B cell (primary cell): ENCODE results near the gene GPR183. TPM values are rescaled to one million over a fixed set of nuclear protein-coding genes. Genes with fewer than 3 reads are reported as not detected.

Experiments
- ATAC-seq: fragments of 200-7000 bp; cut with Tn5 transposase; one replicate; pipeline ENCODE4 v1.10.0; 2021; ENCODE audit warnings: low read depth, mild to moderate bottlenecking, moderate number of reproducible peaks, moderate library complexity
- CTCF ChIA-PET: fragments of 350-600 bp; sonication (Branson Sonifier 250); formaldehyde crosslinking; loops from one replicate; lab custom pipeline; 2021; ENCODE audit warnings: antibody characterized with exemption, inconsistent platforms; lab: Charles Lee
- POLR2A ChIA-PET: fragments of 350-600 bp; sonication (Branson Sonifier 250); formaldehyde crosslinking; loops from one replicate; lab custom pipeline; 2021; ENCODE audit warnings: antibody characterized with exemption; lab: Charles Lee
- DNase-seq: peaks from one replicate; pipeline ENCODE4 v3.0.0; 2013
- H2AFZ ChIP-seq: 2 replicates; pipeline ENCODE4 v1.6.1; 2012; ENCODE audit warnings: mild to moderate bottlenecking, low read depth, low read length; ENCODE audit not compliant: insufficient read depth, poor library complexity, severe bottlenecking
- H3K27ac ChIP-seq, 2 donors: 1 replicate in 1 of 2; 2 replicates in 1 of 2; pipeline ENCODE4 v1.5.1; 2012 to 2013; ENCODE audit warnings: low read length in 2 of 2, mild to moderate bottlenecking in 2 of 2, moderate library complexity in 1 of 2
- H3K27me3 ChIP-seq, 4 experiments: fragments of 200-600 bp in 1 of 4; sonication (generic) in 1 of 4; replicated peaks in 1 of 4; 1 replicate in 2 of 4; 2 replicates in 2 of 4; pipeline versions ENCODE4 v1.6.1 to v1.7.0; 2013 to 2016; ENCODE audit warnings: low read length in 3 of 4, mild to moderate bottlenecking in 2 of 4, mixed read lengths in 1 of 4, moderate library complexity in 1 of 4; ENCODE audit not compliant: insufficient read depth in 4 of 4, control insufficient read depth in 3 of 4; ENCODE audit errors: control extremely low read depth in 1 of 4
- H3K36me3 ChIP-seq, 2 experiments: replicated peaks in 1 of 2; 1 replicate in 1 of 2; 2 replicates in 1 of 2; pipeline versions ENCODE4 v1.6.1 to v1.7.1; 2013; ENCODE audit warnings: low read length in 1 of 2; ENCODE audit not compliant: insufficient read depth in 2 of 2, control insufficient read depth in 1 of 2; ENCODE audit errors: control extremely low read depth in 1 of 2, extremely low read depth in 1 of 2
- H3K4me1 ChIP-seq, 2 donors: fragments of 200-600 bp in 1 of 2; sonication (generic) in 1 of 2; 1 replicate in 1 of 2; 2 replicates in 1 of 2; pipeline versions ENCODE4 v1.5.1 to v1.6.1; 2013 to 2017; ENCODE audit warnings: low read length in 2 of 2; ENCODE audit not compliant: control insufficient read depth in 2 of 2, insufficient read depth in 2 of 2
- H3K4me2 ChIP-seq: replicated peaks from 2 replicates; pipeline ENCODE3; 2012; ENCODE audit warnings: mild to moderate bottlenecking, low read depth, low read length; ENCODE audit not compliant: poor library complexity, severe bottlenecking
- H3K4me3 ChIP-seq, 5 experiments: fragments of 200-600 bp in 1 of 5; sonication (generic) in 1 of 5; 1 replicate in 3 of 5; 2 replicates in 2 of 5; pipeline versions ENCODE4 v1.5.1 to v1.7.0; 2011 to 2016; ENCODE audit warnings: low read length in 4 of 5, mild to moderate bottlenecking in 4 of 5, low read depth in 2 of 5, control low read depth in 1 of 5, moderate library complexity in 1 of 5; ENCODE audit not compliant: insufficient read depth in 1 of 5; ENCODE audit errors: control extremely low read depth in 1 of 5, extremely low read depth in 1 of 5
- H3K79me2 ChIP-seq: fragments of 200-600 bp; sonication (generic); one replicate; pipeline ENCODE4 v1.6.0; 2016; ENCODE audit warnings: low read length; ENCODE audit not compliant: control insufficient read depth, insufficient read depth
- H3K9ac ChIP-seq: fragments of 200-600 bp; sonication (generic); 2 replicates; pipeline ENCODE4 v1.6.1; 2017; ENCODE audit warnings: mild to moderate bottlenecking, low read length, moderate library complexity
- H3K9me3 ChIP-seq, 3 donors: one replicate each; pipeline versions ENCODE4 v1.6.1 to v1.7.1; 2013; ENCODE audit warnings: low read length in 2 of 3; ENCODE audit not compliant: control insufficient read depth in 2 of 3, insufficient read depth in 1 of 3; ENCODE audit errors: control extremely low read depth in 1 of 3
- H4K20me1 ChIP-seq: 2 replicates; pipeline ENCODE4 v1.6.0; 2012; ENCODE audit warnings: mild to moderate bottlenecking, low read length; ENCODE audit not compliant: insufficient read depth, control insufficient read depth, poor library complexity, severe bottlenecking
- H3K27ac Mint-ChIP-seq: one replicate; pipeline ENCODE4 v1.8.0; 2021; ENCODE audit warnings: mixed read lengths
- H3K27me3 Mint-ChIP-seq: one replicate; pipeline ENCODE4 v1.8.0; 2021; ENCODE audit warnings: mixed read lengths
- H3K4me1 Mint-ChIP-seq: one replicate; pipeline ENCODE4 v1.8.0; 2021; ENCODE audit warnings: mixed read lengths
- H3K4me3 Mint-ChIP-seq: one replicate; pipeline ENCODE4 v1.8.0; 2021; ENCODE audit warnings: mixed read lengths
- H3K9me3 Mint-ChIP-seq: one replicate; pipeline ENCODE4 v1.8.0; 2022; ENCODE audit warnings: mixed read lengths; ENCODE audit not compliant: insufficient read depth
- EZH2 ChIP-seq: IDR thresholded peaks from 2 replicates; pipeline ENCODE4 v1.6.1; 2012; ENCODE audit warnings: borderline replicate concordance, low read depth, mild to moderate bottlenecking, moderate library complexity, low read length; ENCODE audit not compliant: insufficient read depth, poor library complexity, severe bottlenecking
- WGBS: methylation state at CpG from one replicate; pipeline ENCODE4 v1.1.5; 2013; ENCODE audit warnings: missing lambda C conversion rate; ENCODE audit not compliant: insufficient coverage; 5-methylcytosine and 5-hydroxymethylcytosine counted together
- intact Hi-C: fragments of 100-400 bp; cut with micrococcal nuclease; formaldehyde crosslinking; loops from one replicate; pipeline ENCODE4 v1.10.0; 2022
- polyA plus RNA-seq: library from polyadenylated mRNA; depleted of rRNA; stranded (reverse); fragments of >200 nt; gene quantifications from 2 replicates; pipeline ENCODE4 v1.2.3, GENCODE V29; 2012
- total RNA-seq, 2 donors: library from RNA; stranded (reverse); fragments of 120-200 nt in 1 of 2; gene quantifications; 1 replicate in 1 of 2; 2 replicates in 1 of 2; pipeline versions ENCODE4 v1.2.3 to v1.2.4, GENCODE V29; 2013 to 2022
- TF ChIP-seq, protein P1 (sequence below): fragments of 200-600 bp; IDR thresholded peaks from one replicate; pipeline ENCODE4 v1.8.0; 2022; ENCODE audit warnings: antibody characterized with exemption, mild to moderate bottlenecking

The GPR183 gene
- total and polyA plus RNA-seq, 2 donors (not counting 1 experiment from before 2014, with no cell fraction given), result 150 to 256 TPM

DNA sequence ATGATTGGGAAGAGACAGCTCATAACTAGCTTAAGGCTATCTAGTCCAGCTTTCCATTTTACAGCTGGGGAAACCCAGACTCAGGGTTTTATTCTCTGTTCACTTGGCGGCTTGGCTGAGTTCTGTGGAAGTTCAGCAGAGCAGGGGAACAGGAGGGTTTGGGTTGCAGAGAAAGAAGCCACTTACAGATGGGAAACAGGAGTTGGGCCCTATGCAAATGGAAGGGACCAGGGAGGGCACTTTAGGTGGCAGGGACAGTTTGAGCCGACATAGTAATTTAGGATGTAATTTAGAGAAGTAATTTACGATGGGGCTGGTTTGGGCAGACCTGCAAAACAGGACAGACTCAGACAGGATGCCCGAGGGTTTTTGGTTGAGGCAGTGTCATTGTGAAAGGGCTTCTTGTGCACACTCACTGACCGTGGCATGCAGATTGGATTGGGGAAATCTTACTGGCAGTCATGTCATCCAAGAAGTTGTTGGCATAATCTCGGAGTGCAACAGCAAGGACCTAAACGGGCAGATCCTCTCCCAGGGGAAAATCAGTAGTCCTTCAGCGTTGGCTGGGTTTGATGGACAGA is 47.3 kb upstream of the GPR183 start:
- TF ChIP-seq, protein P1, sequence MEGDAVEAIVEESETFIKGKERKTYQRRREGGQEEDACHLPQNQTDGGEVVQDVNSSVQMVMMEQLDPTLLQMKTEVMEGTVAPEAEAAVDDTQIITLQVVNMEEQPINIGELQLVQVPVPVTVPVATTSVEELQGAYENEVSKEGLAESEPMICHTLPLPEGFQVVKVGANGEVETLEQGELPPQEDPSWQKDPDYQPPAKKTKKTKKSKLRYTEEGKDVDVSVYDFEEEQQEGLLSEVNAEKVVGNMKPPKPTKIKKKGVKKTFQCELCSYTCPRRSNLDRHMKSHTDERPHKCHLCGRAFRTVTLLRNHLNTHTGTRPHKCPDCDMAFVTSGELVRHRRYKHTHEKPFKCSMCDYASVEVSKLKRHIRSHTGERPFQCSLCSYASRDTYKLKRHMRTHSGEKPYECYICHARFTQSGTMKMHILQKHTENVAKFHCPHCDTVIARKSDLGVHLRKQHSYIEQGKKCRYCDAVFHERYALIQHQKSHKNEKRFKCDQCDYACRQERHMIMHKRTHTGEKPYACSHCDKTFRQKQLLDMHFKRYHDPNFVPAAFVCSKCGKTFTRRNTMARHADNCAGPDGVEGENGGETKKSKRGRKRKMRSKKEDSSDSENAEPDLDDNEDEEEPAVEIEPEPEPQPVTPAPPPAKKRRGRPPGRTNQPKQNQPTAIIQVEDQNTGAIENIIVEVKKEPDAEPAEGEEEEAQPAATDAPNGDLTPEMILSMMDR, result no peak
- TF ChIP-seq EZH2, result no peak
- H3K27me3 ChIP-seq, result no peaks in the 10 kb centered on the region
- H3K4me3 Mint-ChIP-seq, result peak overlapping the region; percentile 88
- H2AFZ ChIP-seq, result no peak overlapping the region
- H3K9me3 ChIP-seq, result no peaks in the 10 kb centered on the region
- H3K9me3 Mint-ChIP-seq, result no peaks in the 10 kb centered on the region
- POLR2A ChIA-PET, result interaction anchor here (0.8 to 2.7 kb wide), 4 partner anchors 21 to 66 kb away, joined by 4 to 28 read pairs (median 14); partner anchors contain the start of gene GPR183
- H3K27ac Mint-ChIP-seq, result peak overlapping the region; percentile 98
- H3K36me3 ChIP-seq, result peaks cover 0 to 35% of the 10 kb centered on the region in 2 experiments
- 39% methylated on average over 8 of the region's 8 CpGs for WGBS
- H3K79me2 ChIP-seq, result peaks cover 29% of the 10 kb centered on the region
- peaks cover 90% of the 10 kb centered on the region for H3K4me1 Mint-ChIP-seq
- H3K4me2 ChIP-seq, result peak overlapping the region; percentile 73
- peak overlapping the region in 1 of 5 experiments; percentile 8 for H3K4me3 ChIP-seq
- CTCF ChIA-PET, result interaction anchor here (0.9 to 3.9 kb wide), 7 partner anchors 11 to 85 kb away, joined by 3 to 24 read pairs (median 5); no protein-coding TSS in a partner anchor
- H3K4me1 ChIP-seq, result peaks cover 55 to 73% of the 10 kb centered on the region in 2 donors
- DNase-seq, result peak; percentile 64
- H4K20me1 ChIP-seq, result no peaks in the 10 kb centered on the region
- peak overlapping the region; percentile 95 to 97 for H3K27ac ChIP-seq
- H3K9ac ChIP-seq, result peak overlapping the region; percentile 20
- intact Hi-C loops, result loop anchor here (5.0 kb wide), 1 partner anchor 33 kb away; no protein-coding TSS in a partner anchor
- peak; percentile 19 for ATAC-seq
- H3K27me3 Mint-ChIP-seq, result no peaks in the 10 kb centered on the region

DNA sequence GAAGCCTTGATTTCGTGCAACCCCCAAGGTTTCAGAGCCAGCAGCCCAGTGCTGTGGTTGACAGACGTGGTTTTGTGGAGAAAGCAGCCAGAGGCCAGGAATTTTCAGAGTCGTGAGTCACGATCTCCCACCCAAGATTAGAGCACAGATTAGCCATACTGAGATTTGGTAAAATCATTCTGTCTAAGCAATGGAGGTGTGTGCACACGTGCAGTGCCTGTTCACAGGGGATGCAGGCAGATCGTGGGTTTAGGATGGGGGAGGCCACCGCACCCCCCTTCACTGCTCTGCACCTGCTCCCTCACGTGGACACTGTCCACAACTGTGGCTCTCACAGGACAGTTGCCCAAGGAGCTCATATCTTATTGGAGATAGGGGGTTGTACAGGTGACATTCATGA is 46.6 kb upstream of the GPR183 start:
- peak overlapping the region; percentile 95 to 97 for H3K27ac ChIP-seq
- H3K4me2 ChIP-seq, result peak overlapping the region; percentile 73
- Mint-ChIP-seq H3K4me1 (peaks cover 89% of the 10 kb centered on the region), H3K27ac (peak overlapping the region; percentile 98), H3K4me3 (peak overlapping the region; percentile 88), H3K27me3 (no peaks in the 10 kb centered on the region), H3K9me3 (no peaks in the 10 kb centered on the region)
- peaks cover 30% of the 10 kb centered on the region for H3K79me2 ChIP-seq
- no peak for TF ChIP-seq EZH2
- TF ChIP-seq, protein P1, result no peak
- ATAC-seq (no peak), DNase-seq (no peak)
- ChIA-PET POLR2A (interaction anchor here (0.8 to 2.7 kb wide), 2 partner anchors 22 to 47 kb away, joined by 4 to 28 read pairs; partner anchors contain the start of gene GPR183), CTCF (interaction anchor here (0.9 to 3.9 kb wide), 7 partner anchors 12 to 84 kb away, joined by 3 to 24 read pairs (median 6); no protein-coding TSS in a partner anchor)
- H3K4me3 ChIP-seq, result no peak overlapping the region
- intact Hi-C loops, result loop anchor here (5.0 kb wide), 1 partner anchor 33 kb away; no protein-coding TSS in a partner anchor
- no peak overlapping the region for H2AFZ ChIP-seq
- H3K9me3 ChIP-seq, result no peaks in the 10 kb centered on the region
- peaks cover 49 to 67% of the 10 kb centered on the region in 2 donors for H3K4me1 ChIP-seq
- 77% methylated on average over 7 of the region's 8 CpGs for WGBS
- H3K36me3 ChIP-seq, result peaks cover 0 to 35% of the 10 kb centered on the region in 2 experiments
- no peaks in the 10 kb centered on the region for H4K20me1 ChIP-seq
- no peak overlapping the region for H3K9ac ChIP-seq
- H3K27me3 ChIP-seq, result no peaks in the 10 kb centered on the region
